ENCODE results near the gene SLC39A5.
"Not testable (repeated sequence)": the region's sequence is repeated elsewhere in the genome, so short reads cannot be mapped to it uniquely, and the experiment has no call there.

The SLC39A5 gene

GRCh38 chr12:56274299-56274698 is 44.4 kb downstream of the SLC39A5 start:
- TF ChIP-seq, protein P1, sequence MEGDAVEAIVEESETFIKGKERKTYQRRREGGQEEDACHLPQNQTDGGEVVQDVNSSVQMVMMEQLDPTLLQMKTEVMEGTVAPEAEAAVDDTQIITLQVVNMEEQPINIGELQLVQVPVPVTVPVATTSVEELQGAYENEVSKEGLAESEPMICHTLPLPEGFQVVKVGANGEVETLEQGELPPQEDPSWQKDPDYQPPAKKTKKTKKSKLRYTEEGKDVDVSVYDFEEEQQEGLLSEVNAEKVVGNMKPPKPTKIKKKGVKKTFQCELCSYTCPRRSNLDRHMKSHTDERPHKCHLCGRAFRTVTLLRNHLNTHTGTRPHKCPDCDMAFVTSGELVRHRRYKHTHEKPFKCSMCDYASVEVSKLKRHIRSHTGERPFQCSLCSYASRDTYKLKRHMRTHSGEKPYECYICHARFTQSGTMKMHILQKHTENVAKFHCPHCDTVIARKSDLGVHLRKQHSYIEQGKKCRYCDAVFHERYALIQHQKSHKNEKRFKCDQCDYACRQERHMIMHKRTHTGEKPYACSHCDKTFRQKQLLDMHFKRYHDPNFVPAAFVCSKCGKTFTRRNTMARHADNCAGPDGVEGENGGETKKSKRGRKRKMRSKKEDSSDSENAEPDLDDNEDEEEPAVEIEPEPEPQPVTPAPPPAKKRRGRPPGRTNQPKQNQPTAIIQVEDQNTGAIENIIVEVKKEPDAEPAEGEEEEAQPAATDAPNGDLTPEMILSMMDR (IDR thresholded peaks at IDR 0.05; ENCODE audit: borderline replicate concordance, insufficient read depth, low read depth, low read length), result no peak
- no peak overlapping the region for H3K4me3 ChIP-seq (ENCODE audit: low read depth, low read length)

GRCh38 chr12:56278905-56279304 is 49.1 kb downstream of the SLC39A5 start:
- no peak overlapping the region for H3K4me3 ChIP-seq (ENCODE audit: low read depth, low read length)
- TF ChIP-seq, protein P1 (IDR thresholded peaks at IDR 0.05; ENCODE audit: borderline replicate concordance, insufficient read depth, low read depth, low read length), result no peak

- TF ChIP-seq, protein P1 (IDR thresholded peaks at IDR 0.05; ENCODE audit: borderline replicate concordance, insufficient read depth, low read depth, low read length), result no peak
- no peak overlapping the region for H3K4me3 ChIP-seq (ENCODE audit: low read depth, low read length)
Measured at GRCh38 chr12:56280849-56281248, 51.0 kb downstream of the SLC39A5 start.

DNA sequence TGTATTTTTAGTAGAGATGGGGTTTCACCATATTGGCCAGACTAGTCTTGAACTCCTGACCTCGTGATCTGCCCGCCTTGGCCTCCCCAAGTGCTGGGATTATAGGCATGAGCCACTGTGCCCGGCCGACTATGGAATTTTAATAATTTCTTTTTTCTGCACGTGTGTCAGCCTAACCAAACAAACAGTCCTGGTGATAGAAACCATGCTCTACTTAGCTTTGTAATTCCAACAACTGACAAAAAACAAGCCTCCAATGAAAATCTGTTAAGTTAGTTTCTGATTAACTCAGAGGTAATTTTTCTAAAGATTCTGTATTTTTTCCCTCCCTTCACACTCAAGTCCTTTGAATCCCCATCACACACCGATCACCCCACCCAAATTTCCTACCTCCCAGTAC is 52.2 kb downstream of the SLC39A5 start:
- TF ChIP-seq, protein P1 (IDR thresholded peaks at IDR 0.05; ENCODE audit: borderline replicate concordance, insufficient read depth, low read depth, low read length), result no peak
- H3K4me3 ChIP-seq (ENCODE audit: low read depth, low read length), result no peak overlapping the region

DNA sequence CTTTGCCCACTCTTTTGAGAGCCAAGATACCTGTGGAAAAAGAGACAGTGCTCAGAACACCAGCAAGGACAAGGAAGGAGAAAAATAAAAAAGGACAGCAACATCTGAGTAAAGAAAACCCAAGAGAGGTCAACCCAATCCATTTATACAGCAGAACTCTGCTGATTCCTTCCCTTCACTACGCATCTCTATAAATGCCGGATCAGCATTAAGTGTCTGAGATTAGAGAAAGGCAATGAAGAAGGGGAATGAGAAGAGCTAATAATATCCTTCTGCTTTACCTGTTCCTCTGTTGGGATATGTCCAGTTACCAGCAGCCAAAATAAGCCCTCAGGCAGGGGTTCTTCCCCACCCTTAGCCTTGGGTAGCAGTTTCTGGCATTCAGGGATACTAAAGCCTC is 52.7 kb downstream of the SLC39A5 start:
- TF ChIP-seq, protein P1 (IDR thresholded peaks at IDR 0.05; ENCODE audit: borderline replicate concordance, insufficient read depth, low read depth, low read length), result no peak

DNA sequence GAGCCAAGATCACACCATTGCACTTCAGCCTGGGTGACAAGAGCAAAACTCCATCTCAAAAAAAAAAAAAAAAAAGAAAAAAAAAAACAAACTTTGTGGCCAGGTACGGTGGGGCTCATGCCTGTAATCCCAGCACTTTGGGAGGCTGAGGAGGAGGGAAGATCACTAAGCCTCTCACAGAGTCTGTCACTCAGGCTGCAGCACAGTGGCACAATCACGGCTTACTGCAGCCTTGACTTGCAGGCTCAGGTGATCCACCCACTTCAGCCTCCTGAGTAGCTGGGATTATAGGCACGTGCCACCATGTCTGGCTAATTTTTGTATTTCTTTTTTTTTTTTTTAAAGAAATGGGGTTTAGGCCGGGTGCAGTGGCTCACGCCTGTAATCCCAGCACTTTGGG is 54.4 kb downstream of the SLC39A5 start:
- not testable (repeated sequence) for H3K4me3 ChIP-seq (ENCODE audit: low read depth, low read length)

More for the DNA sequence above, 52.7 kb downstream of the SLC39A5 start:
- H3K4me3 ChIP-seq (ENCODE audit: low read depth, low read length), result no peak overlapping the region

DNA sequence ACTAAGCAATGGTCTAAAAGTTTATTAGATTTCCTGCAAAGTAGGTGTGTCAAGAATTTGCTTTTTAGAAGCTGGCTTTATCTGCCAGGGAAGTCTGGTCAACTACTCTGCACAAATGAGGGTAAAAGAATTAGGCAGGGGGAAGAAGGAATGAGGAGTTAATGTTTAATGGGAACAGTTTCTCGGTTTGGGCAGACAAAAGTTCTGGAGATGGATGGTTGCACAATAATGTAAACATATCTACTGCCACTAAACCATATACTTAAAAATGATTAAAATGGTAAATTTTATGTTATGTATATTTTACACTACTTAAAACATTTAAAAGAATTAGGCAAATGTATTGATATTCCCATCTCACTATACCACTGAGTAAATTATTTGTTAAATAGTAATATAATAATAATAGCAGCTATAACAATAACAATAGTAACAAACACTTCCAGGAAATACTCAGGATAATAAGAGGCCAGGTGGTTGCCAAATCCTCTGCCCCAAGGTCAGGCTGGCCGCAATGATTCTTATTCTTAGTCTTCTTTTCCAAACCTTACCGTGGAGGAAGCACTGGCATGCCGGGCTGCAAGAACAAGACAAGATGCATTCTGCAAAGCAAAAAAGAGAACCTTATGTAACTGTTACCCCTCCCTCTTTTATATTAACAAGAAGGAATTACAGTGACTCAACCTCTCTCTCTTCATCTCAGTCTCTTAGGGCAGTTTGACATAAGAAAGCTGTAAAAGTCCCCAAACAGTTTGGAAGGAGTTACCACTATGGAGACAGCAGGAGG is 56.4 kb downstream of the SLC39A5 start:
- TF ChIP-seq, protein P1 (IDR thresholded peaks at IDR 0.05; ENCODE audit: borderline replicate concordance, insufficient read depth, low read depth, low read length), result no peak

More for the DNA sequence above, 56.4 kb downstream of the SLC39A5 start:
- H3K4me3 ChIP-seq (ENCODE audit: low read depth, low read length), result no peak overlapping the region

All from GM12875 (cell line).